Dedifferentiated amniotic fluid mesenchymal stem cell (primary cell): ENCODE measurements around the gene FLVCR2.
"Not testable (repeated sequence)": the region's sequence is repeated elsewhere in the genome, so short reads cannot be mapped to it uniquely, and the experiment has no call there.

Experiments
- DNase-seq: peaks from one replicate; pipeline ENCODE4 v3.0.0-alpha.2; 2016; ENCODE audit errors: extremely low spot score

FLVCR2 gene

GRCh38 chr14:75662966-75663365 lies 84.5 kb downstream of the FLVCR2 start:
- DNase-seq, result no peak

DNA sequence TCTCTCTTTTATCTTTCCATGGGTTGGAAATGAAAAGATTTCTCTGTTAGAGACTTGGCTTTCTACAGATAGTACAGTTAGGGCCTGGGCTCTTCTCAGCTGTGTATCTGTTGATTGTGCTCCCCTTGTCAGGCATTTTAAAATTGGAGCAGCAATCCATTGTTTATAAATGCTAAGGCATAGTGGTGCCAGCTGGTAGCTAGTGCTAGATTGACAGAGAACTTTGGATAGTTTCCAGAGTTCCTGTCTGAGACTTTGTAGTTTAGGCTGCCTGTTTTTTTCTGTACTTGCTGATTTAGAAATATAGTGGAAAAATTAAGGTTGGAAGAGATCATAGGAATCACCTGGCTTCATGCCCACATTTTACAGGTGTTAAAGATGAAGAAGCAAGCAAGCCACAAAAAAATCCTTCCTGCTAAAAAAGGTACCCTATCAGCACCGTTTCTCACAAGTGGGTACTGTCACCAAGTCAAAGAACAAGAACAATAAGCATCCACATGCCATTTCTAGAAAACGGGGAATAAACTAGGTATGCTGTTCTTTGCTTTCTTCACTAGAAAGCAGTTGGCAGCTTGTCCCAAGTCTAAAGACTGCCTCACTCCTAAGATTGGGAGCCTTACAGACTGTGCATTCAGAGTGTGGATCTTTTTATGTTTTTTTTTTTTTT lies 88.8 kb downstream of the FLVCR2 start:
- DNase-seq, result no peak

DNA sequence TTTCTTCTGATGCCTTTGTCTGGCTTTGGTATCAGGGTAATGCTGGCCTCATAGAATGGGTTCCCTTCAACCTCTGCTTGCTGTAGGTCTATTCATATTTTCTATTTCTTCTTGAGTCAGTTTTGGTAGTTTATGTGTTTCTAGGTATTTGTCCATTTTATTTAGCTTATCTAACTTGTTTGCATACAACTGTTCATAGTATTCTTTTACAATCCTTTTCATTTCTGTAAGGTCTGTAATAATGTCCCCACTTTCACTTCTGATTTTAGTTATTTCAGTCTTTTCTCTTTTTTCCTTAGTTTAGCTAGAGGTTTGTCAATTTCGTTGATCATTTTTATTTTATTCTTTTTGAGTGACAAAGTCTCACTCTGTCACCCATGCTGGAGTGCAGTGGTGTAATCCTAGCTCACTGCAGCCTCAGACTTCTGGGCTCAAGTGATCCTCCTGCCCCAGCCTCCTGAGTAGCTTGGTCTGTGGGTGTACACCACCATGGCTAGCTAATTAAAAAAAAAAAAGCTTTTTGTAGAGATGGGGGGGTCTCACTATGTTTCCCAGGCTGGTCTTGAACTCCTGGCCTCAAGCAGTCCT lies 94.3 kb downstream of the FLVCR2 start:
- no peak for DNase-seq

DNA sequence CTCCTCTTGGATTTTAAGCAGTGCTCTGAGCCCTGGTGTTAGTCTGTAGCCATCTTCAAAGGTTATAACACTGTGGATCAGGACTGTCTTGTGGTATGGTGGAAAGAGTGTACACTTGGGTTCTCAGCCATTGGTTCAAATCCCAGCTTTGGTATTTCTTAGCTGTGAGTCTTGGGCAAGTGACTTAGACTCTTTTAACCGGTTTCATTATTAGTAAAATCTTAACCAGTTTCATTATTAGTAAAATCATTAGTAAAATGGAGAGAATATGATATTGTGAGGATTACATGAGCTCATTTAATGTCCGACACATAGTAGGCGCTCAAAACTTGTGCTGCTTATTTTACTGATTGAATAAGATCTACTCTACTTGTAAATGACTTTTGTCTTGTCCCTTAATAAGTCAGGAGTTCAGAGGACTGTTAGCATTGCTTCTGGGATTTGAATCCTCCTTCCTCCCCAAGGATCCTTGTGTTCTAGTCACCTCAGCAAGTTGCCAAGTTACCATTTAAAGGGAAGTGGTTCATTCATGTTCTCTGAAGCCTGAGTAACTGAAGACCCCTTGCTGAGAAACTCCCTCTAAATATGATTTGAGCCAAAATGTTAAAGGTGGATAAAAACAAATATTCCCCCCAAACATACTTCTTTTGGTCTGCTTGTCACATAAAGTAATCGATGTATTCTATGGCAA lies 95.1 kb downstream of the FLVCR2 start:
- DNase-seq, result no peak

DNA sequence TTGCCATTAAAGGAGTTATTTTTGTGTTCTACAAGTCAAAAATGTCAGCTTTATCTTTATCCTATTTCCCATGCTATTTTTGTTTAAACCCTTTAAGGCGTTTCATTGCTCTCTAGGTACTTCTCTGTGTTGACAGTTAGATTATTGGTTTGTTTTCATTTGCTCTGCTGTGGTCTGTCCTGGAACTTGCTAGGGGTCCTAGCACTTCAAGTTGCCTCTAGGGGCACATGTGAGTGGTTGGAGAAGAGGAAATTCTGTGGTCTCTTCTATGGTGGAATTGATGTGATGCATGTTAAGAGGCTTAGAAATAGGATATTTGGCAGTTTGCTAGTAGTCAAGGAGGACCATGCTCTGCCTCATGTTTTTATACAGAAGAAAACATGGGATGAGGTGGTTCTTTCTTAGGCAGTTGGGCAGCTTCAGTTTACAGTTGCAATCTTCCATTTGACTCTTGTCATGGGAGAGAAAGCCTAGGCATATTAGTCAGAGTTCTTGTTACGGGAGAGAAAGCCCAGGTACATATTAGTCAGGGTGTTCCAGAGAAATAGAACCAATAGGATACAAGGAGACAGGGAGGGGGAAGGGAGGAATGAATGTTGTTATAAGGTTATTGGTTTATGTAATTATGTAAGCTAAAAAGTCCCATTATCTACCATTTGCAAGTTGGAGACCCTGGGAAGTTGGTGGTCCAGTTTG lies 97.0 kb downstream of the FLVCR2 start:
- no peak for DNase-seq

DNA sequence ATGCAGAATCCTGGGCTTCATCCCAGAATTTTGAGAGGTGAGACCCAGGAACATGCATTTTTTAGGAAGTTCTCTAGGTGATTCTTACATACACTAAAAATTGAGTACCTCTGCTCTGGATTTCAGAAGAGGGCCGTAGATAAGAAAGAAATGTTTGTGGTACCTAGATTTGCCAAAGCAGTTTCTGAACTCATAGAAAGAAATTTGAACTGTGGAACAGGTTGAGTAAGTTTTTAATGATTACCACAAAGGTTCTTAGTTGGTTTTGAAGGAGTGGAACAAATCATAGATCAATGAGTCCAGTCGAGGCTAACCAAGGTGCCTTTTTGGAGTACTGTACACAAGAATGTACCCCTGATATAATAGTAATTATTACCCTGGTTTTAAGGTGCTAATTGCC lies 107.5 kb downstream of the FLVCR2 start:
- DNase-seq, result no peak

DNA sequence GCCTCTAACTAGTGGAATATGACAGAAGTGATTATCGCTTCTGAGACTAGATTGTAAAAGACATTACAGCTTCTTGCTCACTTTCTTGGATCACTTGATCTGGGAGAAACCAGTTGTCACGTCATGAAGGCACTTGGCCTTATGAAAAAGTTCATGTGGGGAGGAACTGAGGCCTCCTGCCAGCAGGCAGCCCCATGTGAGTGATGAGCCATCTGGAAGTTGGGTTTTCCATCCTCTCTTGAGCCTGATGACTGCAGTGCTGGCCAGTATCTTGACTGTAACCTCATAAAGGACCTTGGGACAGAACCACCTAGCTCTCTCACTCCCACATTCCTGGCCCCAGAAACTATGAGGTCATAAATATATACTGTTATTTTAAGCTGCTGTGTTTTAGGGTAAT lies 110.6 kb downstream of the FLVCR2 start:
- DNase-seq, result no peak

GRCh38 chr14:75690010-75690409 lies 111.6 kb downstream of the FLVCR2 start:
- DNase-seq, result no peak

- not testable (repeated sequence) for DNase-seq
These were observed 116.6 kb downstream of the FLVCR2 start for GRCh38 chr14:75695025-75695424.

DNA sequence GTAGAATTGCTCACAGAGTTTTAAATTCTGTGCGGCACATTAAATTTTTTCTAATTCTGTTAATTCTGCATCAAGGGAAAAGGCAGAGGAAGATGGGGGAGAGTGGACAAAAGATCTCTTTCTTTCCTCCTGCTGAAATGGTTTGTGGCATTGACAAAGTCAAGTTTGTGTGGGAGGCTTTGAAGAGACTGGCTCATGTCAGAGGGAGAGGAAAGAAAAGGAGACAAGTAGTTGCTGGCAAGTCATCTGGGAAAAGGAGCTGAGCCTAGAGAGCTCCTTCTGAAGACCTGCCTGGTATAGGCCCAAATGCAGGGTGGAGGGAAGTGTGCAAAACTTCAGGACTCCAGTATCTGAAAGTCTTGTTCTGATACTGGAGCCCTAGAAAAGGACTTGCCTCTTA lies 119.0 kb downstream of the FLVCR2 start:
- DNase-seq, result no peak
